NCI-H128 (cell line): ENCODE measurements around the gene TBC1D1.

Source experiments
- DNase-seq: peaks from one replicate; lab custom pipeline; 2025; ENCODE audit not compliant: unreplicated experiment; lab: John Stamatoyannopoulos, UW

The TBC1D1 gene, protein sequence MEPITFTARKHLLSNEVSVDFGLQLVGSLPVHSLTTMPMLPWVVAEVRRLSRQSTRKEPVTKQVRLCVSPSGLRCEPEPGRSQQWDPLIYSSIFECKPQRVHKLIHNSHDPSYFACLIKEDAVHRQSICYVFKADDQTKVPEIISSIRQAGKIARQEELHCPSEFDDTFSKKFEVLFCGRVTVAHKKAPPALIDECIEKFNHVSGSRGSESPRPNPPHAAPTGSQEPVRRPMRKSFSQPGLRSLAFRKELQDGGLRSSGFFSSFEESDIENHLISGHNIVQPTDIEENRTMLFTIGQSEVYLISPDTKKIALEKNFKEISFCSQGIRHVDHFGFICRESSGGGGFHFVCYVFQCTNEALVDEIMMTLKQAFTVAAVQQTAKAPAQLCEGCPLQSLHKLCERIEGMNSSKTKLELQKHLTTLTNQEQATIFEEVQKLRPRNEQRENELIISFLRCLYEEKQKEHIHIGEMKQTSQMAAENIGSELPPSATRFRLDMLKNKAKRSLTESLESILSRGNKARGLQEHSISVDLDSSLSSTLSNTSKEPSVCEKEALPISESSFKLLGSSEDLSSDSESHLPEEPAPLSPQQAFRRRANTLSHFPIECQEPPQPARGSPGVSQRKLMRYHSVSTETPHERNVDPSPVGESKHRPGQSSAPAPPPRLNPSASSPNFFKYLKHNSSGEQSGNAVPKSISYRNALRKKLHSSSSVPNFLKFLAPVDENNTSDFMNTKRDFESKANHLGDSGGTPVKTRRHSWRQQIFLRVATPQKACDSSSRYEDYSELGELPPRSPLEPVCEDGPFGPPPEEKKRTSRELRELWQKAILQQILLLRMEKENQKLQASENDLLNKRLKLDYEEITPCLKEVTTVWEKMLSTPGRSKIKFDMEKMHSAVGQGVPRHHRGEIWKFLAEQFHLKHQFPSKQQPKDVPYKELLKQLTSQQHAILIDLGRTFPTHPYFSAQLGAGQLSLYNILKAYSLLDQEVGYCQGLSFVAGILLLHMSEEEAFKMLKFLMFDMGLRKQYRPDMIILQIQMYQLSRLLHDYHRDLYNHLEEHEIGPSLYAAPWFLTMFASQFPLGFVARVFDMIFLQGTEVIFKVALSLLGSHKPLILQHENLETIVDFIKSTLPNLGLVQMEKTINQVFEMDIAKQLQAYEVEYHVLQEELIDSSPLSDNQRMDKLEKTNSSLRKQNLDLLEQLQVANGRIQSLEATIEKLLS (N-terminal part only)

DNA sequence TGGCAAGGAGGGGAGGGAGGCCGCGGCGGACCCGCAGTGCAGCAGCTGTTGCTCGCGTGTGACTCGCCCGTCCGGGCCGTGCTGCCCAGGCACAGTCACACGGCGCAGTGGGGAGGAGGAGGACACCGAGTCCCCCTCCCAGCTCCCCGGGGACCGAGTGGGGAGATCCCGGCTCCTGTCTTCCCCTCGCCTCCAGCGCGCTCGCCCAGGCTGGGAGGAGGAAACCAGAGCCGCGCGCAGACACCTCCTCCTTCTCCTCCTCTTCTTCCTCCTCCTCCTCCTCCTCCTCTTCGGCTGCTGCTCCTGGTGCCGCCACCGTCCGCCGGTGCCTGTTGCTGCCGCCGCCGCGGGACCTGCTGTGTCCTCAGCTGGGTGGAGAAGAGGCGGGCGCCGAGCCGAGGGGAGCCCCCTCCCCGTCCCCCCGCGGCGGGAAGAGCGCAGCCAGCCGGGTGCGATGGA, at the start of gene TBC1D1:
Gene TBC1D1, plus strand, starts transcription at position 284 of the 459 bp plus-strand sequence. CDS start 11,012 bp downstream, outside the sequence.
- DNase-seq: no peak

DNA sequence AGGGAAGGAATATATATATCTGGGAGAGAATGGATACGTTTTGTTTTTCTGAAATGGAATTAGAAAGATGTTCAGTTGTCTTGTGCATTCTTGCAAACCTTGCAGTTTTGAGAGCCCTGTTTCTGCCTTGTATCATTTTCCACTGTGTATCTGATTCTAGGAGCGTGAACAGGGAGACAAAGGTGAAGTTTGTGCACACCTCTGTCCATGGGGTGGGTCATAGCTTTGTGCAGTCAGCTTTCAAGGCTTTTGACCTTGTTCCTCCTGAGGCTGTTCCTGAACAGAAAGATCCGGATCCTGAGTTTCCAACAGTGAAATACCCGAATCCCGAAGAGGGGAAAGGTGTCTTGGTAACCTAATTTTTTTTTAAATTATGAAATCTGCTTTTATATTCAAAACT, 46.7 kb upstream of the TBC1D1 start:
- DNase-seq: no peak

DNA sequence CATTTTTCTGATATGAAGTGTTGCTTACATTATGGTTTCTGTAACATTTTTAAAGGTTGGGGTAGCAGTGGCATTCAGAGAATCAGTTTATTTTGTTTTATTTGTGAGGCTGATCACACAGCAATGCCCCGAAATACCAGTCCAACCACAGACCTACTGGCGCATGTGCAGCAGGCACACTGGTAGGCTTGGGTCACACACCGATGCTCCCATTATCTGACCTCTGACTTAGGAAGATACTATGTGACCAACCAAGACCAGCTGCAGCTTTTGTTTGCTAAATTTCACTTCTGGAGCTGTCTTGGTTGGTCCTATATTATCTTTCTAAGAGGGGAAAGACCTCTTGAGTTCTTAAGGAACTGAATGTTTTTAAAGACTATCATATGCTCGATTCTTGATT, 45.7 kb upstream of the TBC1D1 start:
- DNase-seq: no peak

DNA sequence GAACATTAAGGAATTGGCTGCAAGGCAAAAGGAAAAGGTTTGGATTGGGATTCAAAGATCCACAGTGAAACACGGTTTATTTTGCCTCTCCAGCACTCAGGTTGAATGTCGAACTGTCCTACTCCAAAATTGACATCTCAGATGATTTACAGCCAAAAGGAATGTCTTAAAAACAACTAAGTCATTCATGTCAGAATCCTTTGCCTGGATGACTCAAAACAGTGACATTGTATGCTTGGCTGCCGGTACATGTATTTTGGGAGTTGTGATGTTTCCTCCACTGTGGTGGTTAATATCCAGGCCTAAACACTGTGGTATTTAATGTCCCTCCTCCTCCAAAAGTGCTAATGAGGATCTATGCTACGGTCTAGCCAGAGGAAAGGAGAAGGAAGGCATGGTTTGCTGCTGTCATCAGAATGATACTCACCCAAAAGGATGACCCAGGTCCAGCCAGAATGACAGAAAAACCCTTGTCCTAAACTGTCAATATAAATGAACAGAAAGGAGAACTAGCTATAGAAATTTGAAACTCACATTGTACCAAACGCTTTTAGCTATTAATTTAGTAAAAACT, 43.5 kb upstream of the TBC1D1 start:
- no peak for DNase-seq

DNA sequence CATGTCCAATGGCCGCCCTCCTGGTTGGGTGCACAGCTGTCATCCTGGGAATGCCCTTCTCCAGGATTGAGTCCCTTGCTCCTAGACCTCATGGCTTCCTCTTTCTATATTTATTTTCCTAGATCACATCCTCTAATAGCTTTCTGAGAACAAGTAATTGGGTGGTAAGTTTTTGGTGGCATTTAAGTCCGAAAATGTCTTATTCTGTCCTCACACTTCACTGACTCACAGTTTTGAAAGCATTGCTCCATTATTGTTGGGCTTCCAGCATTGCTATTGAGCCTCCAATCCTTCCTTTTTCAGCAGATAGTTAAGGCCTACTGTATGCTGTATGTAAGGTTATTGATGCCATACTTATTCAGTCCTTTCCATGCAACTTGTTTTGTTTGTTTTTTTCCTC, 38.5 kb upstream of the TBC1D1 start:
- DNase-seq: no peak

DNA sequence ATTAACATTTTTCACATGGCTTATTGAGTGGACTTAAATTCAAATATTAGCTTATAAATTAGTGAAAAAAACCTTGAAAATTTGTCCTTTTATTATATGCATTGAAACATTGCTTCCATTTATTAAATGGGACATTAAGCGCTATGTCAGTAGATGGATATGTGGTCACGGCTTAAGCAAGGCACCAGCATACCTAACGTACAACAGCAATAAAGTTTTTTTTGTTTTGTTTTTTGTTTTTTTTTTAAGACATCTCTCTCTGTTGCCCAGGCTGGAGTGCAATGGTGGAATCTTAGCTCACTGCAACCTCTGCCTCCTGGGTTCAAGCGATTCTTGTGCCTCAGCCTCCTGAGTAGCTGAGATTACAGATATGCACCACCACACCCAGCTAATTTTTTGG, 32.8 kb upstream of the TBC1D1 start:
- no peak for DNase-seq

DNA sequence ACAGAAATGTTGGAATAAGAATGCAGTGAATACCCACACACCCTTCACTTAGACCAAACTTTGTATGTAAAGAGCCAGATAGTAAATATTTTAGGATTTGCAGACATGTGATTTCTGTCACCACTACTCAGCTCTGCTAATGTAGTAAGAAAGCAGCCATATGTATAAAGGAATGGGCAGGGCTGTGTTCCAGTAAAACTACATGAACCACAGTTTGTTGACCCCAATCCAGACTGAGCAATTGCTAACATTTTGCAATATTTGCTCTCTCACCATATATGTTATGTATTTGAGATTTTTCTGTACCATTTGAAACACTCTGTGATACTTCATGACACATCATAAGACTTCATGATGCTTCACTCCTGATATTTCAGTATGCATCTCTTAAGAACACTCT, 32.0 kb upstream of the TBC1D1 start:
- no peak for DNase-seq

DNA sequence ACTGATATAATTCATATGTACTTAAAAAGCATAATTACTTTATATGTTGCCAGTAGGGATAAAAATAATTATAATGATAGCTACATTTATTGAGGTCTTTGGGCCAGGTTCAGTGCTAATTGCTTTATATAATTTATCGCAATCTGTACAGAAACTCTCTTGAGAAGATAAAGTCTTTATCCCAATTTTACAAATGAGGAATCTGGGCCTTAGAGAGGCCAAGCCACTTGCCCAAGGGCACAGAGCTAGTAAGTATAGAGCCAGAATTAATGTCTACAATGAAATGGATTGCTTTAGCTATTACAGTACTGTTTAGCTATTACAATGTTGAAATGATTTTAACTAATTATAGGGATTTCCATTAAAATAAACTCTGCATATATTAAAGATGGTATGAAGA, 30.6 kb upstream of the TBC1D1 start:
- DNase-seq: no peak

DNA sequence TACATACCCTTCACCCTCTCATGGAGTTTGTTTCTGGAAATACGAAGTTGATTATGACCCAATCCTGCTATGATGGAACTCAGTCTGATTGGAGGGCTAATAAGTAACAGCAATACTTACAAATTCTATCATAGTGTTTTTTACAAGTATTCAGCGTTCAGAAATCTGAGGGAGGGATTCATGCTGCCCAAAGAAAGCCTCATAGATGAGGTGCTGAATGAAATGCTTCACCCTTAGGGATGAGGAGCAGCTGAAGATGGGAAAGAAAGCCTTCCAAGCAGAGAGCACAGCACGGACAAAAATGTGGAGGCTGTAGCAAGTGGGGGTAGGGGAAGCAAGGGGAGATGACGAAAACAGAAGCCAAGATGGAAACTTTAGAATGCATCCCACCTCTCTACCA, 27.9 kb upstream of the TBC1D1 start:
- DNase-seq: no peak

DNA sequence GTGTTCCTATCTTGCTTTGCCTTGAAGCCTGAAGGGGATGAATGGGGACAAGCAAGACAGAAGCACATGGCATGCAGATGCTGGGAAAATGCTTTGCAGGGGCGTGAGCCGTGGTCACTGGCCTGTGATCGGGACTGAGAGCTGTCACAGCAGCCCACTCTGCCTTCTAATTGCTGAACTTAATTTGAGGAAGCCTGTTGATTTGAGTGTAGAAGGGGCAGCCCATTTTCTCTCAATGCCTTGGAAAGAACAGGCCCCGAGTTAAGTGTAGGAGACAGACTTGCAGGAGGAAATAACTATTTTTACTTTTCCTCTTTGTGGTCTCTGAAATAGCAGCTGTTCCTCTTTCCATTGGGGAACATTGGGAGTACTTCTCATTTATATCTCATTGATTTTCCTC, 26.1 kb upstream of the TBC1D1 start:
- no peak for DNase-seq

DNA sequence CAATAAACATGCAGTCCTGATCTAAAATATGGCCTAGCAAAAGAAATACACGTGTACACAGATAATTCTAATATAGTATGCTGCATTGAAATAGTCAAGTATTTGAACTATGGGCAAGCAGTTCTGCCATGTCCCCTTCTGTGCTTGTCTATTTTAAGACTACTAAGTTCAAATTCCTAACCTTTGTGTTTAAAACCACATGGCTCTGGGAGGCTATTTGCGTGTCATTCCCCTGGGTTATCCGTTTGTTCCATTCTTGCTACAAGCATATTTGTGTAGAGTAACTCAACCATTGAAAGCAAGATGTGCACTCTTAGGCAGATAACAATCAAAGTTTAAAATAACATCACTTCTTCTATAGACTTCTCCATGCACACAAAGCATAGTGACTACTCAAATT, 25.4 kb upstream of the TBC1D1 start:
- DNase-seq: no peak

DNA sequence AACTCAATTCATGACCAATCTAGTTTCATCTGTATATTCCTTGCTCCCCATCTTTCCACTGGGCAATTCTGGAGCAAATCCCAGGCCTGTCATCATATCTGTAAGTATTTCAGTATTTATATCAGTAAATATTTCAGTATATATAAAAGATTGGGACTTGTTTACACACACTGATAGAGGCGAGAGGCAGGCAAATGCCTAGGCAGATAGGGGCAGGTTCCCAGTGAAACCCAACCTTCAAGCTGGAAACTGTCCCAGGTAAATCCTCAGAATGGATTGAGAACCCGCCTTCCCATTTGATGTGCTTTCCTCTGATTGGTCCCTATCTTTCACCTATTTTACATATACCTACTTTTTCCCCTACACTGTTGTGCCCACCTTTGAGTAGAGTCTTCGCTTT, 23.8 kb upstream of the TBC1D1 start:
- no peak for DNase-seq

DNA sequence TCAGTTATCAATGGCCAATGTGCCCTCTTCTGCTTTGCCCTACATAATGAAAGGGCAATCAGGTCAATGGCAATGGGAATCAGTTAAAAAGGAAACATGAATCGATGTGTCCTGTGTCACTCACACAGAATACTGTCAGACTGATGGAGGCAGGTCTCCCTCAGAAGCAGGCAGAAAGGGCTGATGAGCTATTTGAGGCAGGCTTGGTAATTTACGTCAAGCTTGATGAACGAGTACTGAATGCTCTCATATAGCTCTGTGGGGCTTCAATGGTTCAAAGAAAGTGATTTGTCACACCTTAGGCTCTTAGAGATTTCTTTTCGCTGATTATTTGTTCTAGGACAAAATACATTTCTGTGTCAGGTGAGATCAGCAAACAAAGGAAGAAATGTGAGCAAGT, 22.6 kb upstream of the TBC1D1 start:
- no peak for DNase-seq

DNA sequence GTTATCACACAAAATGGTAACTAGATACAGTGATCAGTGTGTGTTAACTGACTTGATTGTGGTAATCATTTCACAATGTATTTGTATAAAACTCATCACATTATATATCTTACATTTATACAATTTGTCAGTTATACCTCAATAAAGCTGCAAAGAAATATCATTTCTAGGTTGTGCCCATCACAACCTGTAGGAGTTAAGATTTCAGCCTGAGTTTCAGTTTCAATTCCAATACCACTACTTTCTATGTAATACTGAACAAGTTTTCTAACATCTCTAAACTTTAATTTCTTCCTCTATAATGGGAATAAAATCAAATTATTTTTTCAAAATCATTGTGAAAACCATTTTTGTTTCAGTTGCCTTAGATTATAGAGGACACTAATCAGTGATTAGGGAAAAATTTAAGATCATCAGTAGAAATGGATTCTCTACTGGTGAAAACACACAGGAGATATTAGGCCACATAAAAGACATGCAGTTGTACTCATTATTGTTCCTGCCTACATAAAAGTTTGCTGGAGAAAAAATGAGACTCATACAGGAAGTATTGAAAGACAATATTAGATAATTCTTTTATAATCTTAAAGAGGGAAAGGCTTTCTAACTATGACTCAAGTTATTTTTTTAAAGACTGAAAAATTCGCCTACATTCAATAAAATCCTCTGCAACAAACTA, 18.4 kb upstream of the TBC1D1 start:
- DNase-seq: no peak

DNA sequence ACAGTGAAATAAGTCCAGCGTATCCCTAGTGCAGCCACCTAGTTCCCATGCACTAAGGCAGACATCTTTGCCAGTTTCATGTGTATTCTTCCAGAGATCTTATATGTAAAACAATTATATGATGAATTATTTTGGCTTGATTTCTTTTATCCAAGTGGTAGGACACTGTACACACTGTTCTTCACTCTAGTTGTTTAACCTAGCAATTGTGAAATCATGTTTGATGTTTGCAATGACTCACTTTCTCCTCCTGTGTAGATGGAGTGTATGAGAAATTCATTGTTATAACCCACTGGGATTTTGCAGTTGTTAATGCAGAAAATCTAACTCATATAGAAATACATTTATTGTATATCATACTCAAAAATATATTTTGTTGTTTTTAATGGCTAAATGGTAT, 17.5 kb upstream of the TBC1D1 start:
- no peak for DNase-seq

DNA sequence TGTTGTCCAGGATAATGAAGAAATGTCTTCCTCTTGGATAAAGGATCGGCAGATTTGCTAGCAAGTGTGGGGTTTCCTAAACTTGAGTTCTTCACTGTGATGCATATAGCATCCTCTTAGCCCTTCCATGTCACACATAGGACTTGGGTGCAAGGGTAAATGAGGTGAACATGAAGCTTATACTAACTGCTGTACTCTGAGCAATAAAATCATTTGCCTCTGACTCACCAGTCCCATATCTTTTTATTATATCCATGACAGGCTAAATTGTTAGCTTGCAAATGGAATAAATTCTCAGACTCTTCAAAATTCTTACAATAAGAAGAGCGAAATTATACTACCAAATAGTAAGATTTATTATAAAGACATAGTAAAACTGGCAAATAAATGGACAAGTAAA, 14.7 kb upstream of the TBC1D1 start:
- DNase-seq: no peak

DNA sequence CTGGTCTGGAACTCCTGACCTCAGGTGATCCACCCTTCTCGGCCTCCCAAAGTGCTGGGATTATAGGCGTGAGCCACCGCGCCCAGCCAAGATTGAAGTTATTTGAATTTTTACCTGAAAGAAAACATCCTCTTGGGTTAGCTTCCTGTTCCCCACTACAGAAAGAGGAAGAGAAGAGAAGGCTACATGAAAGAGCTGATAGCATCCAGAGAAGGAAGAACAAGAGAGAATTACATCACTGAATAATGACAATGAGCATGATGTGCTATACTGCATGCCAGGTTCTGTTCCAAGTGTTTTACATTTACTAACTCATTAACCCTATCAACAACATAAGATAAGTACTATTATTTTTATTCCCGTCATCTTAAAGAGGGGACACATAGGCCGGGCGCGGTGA, 11.5 kb upstream of the TBC1D1 start:
- DNase-seq: no peak

DNA sequence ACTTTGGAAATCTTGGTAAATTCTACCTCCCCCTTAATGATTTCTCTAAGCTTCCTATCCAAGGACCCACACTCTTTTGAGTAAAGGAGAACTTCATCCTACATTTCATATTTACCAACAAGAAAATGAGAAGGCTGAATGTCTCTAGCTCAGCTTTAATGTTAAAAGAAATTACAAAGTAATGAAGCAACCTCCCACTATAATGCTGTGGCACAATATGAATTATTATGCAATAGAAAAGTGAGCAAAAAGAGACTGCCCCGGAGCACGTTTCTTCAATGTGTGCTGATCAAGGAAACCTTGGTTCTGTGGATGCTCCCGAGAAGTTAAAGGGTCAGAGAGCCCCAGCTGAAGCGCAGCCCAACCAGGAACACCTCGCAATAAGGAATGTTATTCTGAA, 9.1 kb upstream of the TBC1D1 start:
- DNase-seq: no peak

DNA sequence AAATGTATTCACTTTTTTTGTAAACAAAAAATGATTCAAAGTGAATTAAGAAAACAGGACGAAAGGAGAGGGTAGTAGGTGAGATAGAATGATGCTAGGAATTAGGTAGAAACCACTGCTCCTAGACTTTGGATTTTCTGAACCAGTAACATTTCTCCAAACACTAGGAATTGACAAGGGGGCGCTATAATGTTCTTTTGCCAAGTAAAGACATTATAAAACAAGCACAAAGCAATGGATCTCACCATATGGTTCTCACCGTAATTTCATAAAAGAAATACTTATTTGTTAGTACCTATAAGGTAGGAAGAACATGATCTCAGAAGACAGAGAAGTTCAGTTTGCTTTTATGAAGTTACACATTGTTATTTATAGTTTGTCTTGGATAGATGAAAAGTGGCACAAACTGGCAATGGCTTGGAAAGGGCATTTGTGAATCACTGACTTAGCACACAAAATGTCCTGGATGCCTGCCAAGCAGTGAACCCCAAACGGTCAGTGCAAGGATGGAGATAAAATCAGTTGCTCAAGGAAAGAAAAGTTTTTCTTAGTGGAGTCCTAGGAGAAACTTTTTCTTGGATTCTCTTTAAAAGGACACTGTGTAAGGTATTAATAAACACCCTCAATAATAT, 8.1 kb upstream of the TBC1D1 start:
- DNase-seq: no peak

DNA sequence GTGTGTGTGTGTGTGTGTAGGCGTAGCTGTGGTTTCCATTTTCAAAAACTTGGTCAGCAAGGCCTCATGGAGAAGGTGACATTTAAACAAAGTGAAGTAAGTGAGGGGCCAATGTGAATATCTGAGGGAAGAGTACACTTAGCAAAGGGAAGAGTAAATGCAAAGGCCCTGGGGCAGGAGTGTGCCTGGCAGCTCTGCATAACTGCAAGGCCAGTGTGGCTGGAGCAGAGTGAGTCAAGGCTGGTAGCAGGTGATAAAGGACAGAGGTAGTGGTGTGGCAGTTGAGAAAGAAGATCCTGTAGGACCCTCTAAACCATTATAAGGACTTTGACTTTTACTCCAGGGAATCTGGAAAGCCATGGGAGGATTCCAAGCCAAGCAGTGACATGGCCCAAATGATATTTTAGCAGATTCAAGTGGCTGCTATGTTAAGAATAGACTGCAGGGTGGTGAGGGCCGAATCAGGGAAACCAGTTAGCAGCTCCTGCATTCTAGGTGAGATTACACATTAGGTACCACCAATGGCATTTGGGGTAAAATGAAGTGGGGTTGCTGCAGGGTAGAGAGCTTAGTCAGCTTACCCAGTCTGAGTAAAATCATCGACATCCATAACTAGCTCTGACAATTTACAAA, 5.9 kb upstream of the TBC1D1 start:
- DNase-seq: no peak
